Mesodermal cell (in vitro differentiated cells): ENCODE data around the gene MANF. TPM values are rescaled to one million over a fixed set of nuclear protein-coding genes. Genes with fewer than 3 reads are reported as not detected.

Experiments
- H3K27ac ChIP-seq: 2 replicates; pipeline ENCODE4 v1.7.0; 2013; ENCODE audit warnings: mild to moderate bottlenecking, low read depth, low read length, moderate library complexity; ENCODE audit not compliant: severe bottlenecking
- H3K36me3 ChIP-seq: 2 replicates; pipeline ENCODE4 v1.7.1; 2013; ENCODE audit warnings: mild to moderate bottlenecking, low read length, moderate library complexity; ENCODE audit not compliant: control insufficient read depth, insufficient read depth
- H3K4me1 ChIP-seq: one replicate; pipeline ENCODE4 v1.7.1; 2013; ENCODE audit warnings: mild to moderate bottlenecking, low read length; ENCODE audit not compliant: insufficient read depth, control insufficient read depth, poor library complexity, severe bottlenecking
- H3K4me3 ChIP-seq: 2 replicates; pipeline ENCODE4 v1.7.0; 2013; ENCODE audit warnings: low read length, control low read depth, mild to moderate bottlenecking; ENCODE audit not compliant: insufficient read depth, poor library complexity, severe bottlenecking; ENCODE audit errors: extremely low read depth
- H3K9me3 ChIP-seq: 2 replicates; pipeline ENCODE4 v1.7.1; 2013; ENCODE audit warnings: mild to moderate bottlenecking, low read length, moderate library complexity; ENCODE audit not compliant: control insufficient read depth
- WGBS, 2 experiments: methylation state at CpG; one replicate each; pipeline ENCODE4 v1.1.5; 2013; ENCODE audit warnings: missing lambda C conversion rate in 2 of 2; ENCODE audit not compliant: insufficient coverage in 2 of 2; 5-methylcytosine and 5-hydroxymethylcytosine counted together
- polyA plus RNA-seq, 2 experiments: library from polyadenylated mRNA; stranded (reverse); fragments of 50-300 nt; gene quantifications; one replicate each; pipeline ENCODE4 v1.2.3, GENCODE V29; 2013

The MANF gene
- polyA plus RNA-seq (2013, experiment 1 of 2), result 298 TPM
- 302 TPM for polyA plus RNA-seq (2013, experiment 2 of 2)

DNA sequence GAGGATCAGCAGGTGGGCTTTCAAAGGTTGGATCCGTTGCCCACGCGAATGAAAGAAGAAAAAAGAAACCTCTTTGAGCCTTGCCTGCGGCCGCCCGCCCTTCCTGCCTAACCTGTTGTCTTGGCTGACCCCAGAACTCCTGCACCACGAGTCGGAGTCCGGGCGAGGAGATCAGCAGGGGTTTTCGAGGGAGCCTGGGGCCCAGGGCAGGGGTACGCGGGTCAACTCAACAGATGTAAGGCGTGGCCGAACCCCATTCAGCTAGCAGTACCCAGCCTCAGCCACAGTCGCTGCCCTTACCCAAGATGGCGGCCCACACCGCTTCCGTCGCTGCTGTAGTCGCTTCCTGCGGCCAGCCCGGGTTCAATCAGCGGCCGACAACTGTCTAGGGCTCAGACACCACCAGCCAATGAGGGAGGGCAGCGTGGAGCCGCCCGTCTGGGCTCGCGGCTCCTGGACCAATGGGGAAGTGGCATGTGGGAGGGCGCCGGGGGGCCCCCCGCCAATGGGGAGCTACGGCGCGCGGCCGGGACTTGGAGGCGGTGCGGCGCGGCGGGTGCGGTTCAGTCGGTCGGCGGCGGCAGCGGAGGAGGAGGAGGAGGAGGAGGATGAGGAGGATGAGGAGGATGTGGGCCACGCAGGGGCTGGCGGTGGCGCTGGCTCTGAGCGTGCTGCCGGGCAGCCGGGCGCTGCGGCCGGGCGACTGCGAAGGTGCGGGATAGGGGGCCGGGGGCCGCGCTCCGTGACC, at the start of gene MANF:
Gene MANF, plus strand, starts transcription at position 566 of the 748 bp plus-strand sequence. Its CDS starts 52 bp downstream, at position 618.
- Histone ChIP-seq H3K36me3 (peaks cover 44% of the 10 kb centered on the region), H3K4me3 (peak within 1 kb of the TSS; percentile 98), H3K9me3 (no peaks in the 10 kb centered on the region), H3K4me1 (peaks cover 24% of the 10 kb centered on the region), H3K27ac (peak within 1 kb of the TSS; percentile 91)
- WGBS, 2 experiments, result 0 to 1% methylated on average over 30 to 39 of the region's 65 CpGs

DNA sequence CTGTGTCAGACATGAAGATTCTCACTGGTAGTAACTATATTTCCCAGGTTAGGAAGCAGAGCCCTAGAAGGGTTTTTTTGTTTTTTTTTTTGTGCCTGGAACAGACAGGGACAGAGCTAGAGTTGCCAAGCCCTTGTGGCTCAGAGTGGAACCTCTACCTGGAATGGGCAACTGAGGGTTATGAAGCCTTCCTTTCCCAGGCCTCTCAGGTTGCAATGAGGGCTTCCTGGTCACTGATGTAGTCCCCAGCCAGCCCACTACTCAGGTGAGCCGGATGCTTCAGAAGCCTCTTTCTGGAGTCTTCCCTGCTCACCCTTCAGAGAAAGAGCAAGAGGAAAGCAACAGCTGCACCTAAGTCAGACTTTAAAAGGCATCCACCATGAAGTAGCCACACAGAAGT, 48.8 kb upstream of the MANF start:
- H3K36me3 ChIP-seq, result no peaks in the 10 kb centered on the region
- H3K4me1 ChIP-seq, result peaks cover 16% of the 10 kb centered on the region
- WGBS, 2 experiments, result 78 to 88% methylated on average over 1 of the region's 1 CpG
- no peak overlapping the region for H3K4me3 ChIP-seq
- H3K27ac ChIP-seq, result no peak overlapping the region
- no peaks in the 10 kb centered on the region for H3K9me3 ChIP-seq

DNA sequence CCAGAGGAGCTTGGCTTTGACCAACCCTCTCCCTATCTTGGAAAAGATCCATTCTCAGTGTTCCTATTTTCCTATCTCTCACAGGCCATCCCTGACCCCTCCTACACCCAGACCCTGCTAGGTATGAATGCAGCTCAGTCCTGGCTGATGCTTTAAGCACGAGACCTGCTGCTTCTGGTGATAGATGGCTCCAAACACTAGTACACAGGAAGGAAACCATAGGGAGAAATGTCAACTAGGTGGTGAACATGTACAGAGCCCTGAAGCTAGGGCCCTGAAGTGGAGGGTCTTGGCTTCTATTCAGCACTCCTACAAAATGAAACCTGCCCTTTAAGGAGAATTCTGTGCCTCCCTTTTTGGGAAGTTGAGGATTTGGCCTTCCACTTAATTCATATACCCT, 47.4 kb upstream of the MANF start:
- Histone ChIP-seq H3K4me3 (no peak overlapping the region), H3K27ac (no peak overlapping the region), H3K36me3 (no peaks in the 10 kb centered on the region), H3K4me1 (peaks cover 19% of the 10 kb centered on the region), H3K9me3 (no peaks in the 10 kb centered on the region)
- 60% methylated on average over 1 of the region's 1 CpG; no CpG with 5 or more reads in 1 of the 2 experiments for WGBS, 2 experiments

DNA sequence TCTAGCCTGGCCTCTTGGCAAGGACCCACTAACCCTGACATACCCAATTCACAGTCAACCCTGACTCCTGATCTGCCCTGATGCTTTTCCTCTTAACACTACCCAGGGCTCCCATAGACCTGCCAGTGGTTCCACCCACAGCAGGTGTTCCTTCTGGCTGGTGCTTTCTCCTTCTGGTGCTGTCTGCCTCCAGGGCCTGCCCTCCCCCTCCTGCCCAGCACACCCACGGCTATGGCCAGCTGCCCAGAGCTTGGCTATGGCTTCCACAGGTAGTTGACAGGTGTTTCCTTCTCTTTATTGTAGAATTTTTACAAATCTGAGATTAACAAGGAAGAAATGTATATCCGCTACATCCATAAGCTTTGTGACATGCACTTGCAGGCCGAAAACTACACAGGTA, 46.5 kb upstream of the MANF start:
- H3K4me1 ChIP-seq, result peaks cover 19% of the 10 kb centered on the region
- no peaks in the 10 kb centered on the region for H3K36me3 ChIP-seq
- H3K9me3 ChIP-seq, result no peaks in the 10 kb centered on the region
- no peak overlapping the region for H3K4me3 ChIP-seq
- WGBS, 2 experiments, result 88 to 93% methylated on average over 3 of the region's 3 CpGs
- H3K27ac ChIP-seq, result no peak overlapping the region

DNA sequence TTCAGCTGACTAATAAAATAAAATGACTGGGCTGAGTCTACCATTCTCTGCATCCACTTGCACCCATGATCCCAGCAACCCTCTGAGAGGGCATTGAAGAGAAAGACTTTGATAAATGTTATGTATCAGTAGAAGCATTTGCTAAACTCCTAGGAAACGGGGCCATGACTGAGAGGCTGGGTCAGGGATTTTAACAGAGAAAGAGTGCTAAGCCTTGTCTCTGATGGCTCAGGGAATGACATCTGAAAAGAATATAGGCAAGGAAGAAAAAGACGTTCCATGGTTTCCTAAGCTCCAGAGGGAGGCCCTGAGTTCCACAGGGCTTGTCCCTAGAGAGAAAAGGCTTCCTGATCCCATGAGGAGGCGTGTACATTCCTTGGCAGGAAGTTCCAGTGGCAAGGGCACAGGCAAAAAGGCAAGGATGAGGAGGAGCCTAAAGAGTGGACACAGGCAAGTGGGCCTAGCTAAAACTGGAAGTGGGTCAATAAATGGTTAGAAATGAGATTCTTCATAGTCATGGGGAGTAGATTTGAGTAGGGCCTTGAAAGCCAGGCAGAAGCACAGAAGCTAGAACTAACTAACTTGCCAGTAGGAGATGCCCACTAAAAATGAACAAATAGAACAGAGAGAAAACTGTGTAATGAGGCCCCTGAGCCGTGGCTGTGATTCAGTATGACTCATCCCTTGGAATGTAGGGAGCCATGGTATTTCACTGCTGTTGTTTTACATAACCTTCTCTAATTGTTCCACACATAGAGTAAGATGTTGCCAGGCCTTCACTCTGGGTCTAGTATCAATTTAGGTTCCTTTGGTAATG, 44.9 kb upstream of the MANF start:
- no peak overlapping the region for H3K4me3 ChIP-seq
- H3K4me1 ChIP-seq, result peaks cover 22% of the 10 kb centered on the region
- no peaks in the 10 kb centered on the region for H3K36me3 ChIP-seq
- 74 to 83% methylated on average over 3 to 4 of the region's 4 CpGs for WGBS, 2 experiments
- no peaks in the 10 kb centered on the region for H3K9me3 ChIP-seq
- H3K27ac ChIP-seq, result peak overlapping the region; percentile 97

DNA sequence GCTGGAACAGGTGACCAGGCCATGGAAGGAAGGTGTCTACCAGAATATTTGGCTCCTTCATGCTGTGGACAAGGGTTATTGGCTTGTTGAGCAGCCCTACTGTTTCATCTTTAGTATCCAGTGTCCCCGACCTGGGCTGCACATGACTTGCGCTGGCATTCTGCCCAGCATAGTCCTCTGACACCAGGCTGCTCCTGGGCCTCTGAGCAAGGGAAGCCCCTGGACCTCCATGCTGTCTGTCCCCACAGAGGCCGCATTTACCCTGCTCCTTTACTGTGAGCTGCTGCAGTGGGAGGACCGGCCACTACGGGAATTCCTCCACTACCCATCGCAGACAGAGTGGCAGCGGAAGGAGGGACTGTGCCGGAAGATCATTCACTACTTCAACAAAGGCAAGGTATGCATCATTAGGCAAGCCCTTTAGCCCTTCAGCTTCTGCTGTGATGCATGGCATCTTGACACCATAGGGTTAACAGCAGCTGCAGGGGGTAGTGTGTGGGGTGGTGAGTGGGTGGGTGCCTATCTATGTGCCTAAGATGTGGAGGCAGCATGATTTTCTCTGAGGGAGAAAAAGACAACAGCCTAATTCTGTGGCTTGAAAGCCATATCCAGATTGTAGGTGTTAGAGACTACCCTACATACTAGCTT, 44.0 kb upstream of the MANF start:
- Histone ChIP-seq H3K27ac (peak overlapping the region; percentile 97), H3K9me3 (no peaks in the 10 kb centered on the region), H3K36me3 (no peaks in the 10 kb centered on the region), H3K4me3 (no peak overlapping the region), H3K4me1 (peaks cover 22% of the 10 kb centered on the region)
- 87 to 88% methylated on average over 5 to 8 of the region's 8 CpGs for WGBS, 2 experiments

DNA sequence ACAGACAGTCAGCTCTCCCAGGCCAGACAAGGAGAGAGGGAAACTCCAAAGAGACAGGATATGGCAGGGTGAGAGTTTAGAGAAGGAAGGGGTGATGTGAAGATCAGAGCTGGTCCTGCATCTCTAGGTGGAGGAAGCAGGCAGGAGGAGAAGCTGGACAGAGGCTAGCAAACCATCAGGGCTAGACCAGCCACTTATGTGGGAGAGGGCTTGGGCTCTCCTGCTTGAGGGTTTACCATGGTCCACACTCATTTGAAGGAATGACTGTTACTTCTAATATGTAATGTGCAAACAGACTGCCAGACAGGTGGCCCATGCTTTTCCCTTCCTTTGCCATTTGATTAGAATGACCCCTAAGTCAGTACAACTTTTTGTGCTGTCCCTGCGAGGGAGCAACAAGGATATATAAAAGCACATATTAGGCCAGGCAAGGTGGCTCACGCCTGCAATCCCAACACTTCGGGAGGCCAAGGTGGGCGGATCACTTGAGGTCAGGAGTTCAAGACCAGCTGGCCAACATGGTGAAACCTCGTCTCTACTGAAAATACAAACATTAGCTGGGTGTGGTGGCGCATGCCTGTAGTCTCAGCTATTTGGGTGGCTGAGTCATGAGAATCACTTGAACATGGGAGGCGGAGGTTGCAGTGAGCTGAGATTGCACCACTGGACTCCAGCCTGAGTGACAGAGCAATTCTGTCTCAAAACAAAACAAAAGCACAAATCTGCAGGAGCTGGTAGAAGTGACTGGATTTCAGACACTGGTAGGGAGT, 41.0 kb upstream of the MANF start:
- Histone ChIP-seq H3K9me3 (no peaks in the 10 kb centered on the region), H3K36me3 (no peaks in the 10 kb centered on the region), H3K27ac (no peak overlapping the region), H3K4me1 (peaks cover 22% of the 10 kb centered on the region), H3K4me3 (no peak overlapping the region)
- 74 to 94% methylated on average over 6 to 7 of the region's 7 CpGs for WGBS, 2 experiments

DNA sequence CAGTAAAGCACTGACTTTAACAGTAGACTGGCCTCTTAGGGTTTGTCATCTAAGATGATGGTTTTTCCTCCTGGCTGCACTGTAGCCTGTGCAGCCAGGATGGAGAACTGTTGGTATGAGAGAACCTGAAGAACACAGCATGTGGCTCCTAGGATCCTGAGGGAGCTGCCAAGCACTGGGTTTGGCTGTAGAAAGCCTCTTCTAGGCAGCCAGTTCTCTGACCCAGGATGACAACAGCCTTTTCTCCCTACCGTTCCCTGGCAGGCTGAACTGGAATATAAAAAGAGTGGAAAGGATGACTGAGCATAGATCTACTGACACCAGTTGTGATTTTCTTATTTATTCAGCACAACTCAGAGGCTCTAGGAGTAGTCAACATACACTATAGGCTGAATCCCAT, 34.3 kb upstream of the MANF start:
- H3K9me3 ChIP-seq, result no peaks in the 10 kb centered on the region
- no peaks in the 10 kb centered on the region for H3K36me3 ChIP-seq
- whole genome bisulfite sequencing, 2 experiments, result no CpG with 5 or more reads among the region's 1 CpG
- H3K27ac ChIP-seq, result no peak overlapping the region
- H3K4me3 ChIP-seq, result no peak overlapping the region
- H3K4me1 ChIP-seq, result no peaks in the 10 kb centered on the region

DNA sequence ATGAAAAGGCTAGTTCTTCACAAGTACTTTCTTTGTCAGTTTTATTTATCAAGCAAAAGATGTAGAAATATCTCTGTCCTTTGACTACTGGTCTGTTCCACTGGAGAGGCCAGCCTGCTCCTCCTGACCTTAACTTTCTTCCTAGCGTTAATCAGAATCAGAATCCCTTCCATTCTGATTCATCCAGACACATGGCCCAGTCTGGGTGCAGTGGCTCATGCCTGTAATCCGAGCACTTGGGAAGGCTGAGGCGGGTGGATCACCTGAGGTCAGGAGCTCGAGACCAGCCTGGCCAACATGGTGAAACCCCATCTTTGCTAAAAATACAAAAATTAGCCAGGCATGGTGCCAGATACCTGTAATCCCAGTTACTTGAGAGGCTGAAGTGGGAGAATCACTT, 32.0 kb upstream of the MANF start:
- Histone ChIP-seq H3K4me1 (no peaks in the 10 kb centered on the region), H3K9me3 (no peaks in the 10 kb centered on the region), H3K36me3 (no peaks in the 10 kb centered on the region), H3K4me3 (no peak overlapping the region), H3K27ac (no peak overlapping the region)
- 90 to 96% methylated on average over 2 to 3 of the region's 4 CpGs for WGBS, 2 experiments

DNA sequence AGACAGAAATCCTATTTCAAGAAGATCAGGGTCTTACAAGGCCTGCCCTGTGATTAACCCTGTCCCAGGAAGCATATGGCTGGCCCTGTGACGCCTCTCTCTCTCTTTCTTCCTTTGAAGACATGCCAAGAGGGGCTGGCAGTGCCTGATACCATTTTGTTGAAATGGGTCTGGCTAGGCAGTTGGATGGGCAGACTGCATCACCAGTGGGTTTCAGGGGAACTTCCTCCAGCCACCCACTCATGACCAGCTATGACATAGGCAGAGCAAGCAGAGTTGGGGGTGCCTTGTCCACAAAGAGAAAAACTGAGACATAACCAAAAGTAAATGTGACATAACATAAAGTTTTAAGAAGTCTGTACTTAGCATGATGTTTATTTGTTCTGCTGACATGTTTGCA, 31.4 kb upstream of the MANF start:
- Histone ChIP-seq H3K9me3 (no peaks in the 10 kb centered on the region), H3K4me1 (no peaks in the 10 kb centered on the region), H3K4me3 (no peak overlapping the region), H3K27ac (no peak overlapping the region), H3K36me3 (no peaks in the 10 kb centered on the region)
- WGBS, 2 experiments, result 100% methylated on average over 1 of the region's 1 CpG; no CpG with 5 or more reads in 1 of the 2 experiments
